ENCODE results near the gene EPHA2. TPM values are rescaled to one million over a fixed set of nuclear protein-coding genes. Genes with fewer than 3 reads are reported as not detected.

Gene EPHA2
- total RNA-seq, 2 donors from 2014 or later = 19.5 to 26.7 TPM

- no peaks in the 10 kb centered on the region for H3K9me3 ChIP-seq
- peaks cover 59% of the 10 kb centered on the region for H3K4me1 ChIP-seq
- DNase-seq = peak in 1 of 4 donors; percentile 51
- H3K36me3 ChIP-seq (replicated peaks in 1 of 2; ENCODE audit: insufficient read depth in 1 of 2, low read depth in 2 of 2) = no peaks in the 10 kb centered on the region
- TF ChIP-seq POLR2A (IDR thresholded peaks at IDR 0.05) = no peak
- TF ChIP-seq, protein P1, sequence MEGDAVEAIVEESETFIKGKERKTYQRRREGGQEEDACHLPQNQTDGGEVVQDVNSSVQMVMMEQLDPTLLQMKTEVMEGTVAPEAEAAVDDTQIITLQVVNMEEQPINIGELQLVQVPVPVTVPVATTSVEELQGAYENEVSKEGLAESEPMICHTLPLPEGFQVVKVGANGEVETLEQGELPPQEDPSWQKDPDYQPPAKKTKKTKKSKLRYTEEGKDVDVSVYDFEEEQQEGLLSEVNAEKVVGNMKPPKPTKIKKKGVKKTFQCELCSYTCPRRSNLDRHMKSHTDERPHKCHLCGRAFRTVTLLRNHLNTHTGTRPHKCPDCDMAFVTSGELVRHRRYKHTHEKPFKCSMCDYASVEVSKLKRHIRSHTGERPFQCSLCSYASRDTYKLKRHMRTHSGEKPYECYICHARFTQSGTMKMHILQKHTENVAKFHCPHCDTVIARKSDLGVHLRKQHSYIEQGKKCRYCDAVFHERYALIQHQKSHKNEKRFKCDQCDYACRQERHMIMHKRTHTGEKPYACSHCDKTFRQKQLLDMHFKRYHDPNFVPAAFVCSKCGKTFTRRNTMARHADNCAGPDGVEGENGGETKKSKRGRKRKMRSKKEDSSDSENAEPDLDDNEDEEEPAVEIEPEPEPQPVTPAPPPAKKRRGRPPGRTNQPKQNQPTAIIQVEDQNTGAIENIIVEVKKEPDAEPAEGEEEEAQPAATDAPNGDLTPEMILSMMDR (IDR thresholded peaks at IDR 0.05) = no peak
- no peaks in the 10 kb centered on the region for H3K27me3 ChIP-seq
- no peak overlapping the region for H3K4me3 ChIP-seq
- WGBS, 2 donors = 70 to 71% methylated on average over 14 of the region's 14 CpGs
- intact Hi-C loops (cut with DNase I) = no loop called here
- peak overlapping the region; percentile 18 to 88 (median 69) for H3K27ac ChIP-seq
- ATAC-seq = no peak
These were observed 17.1 kb upstream of the EPHA2 start for GRCh38 chr1:16172964-16173446.

GRCh38 chr1:16172218-16172830 lies 16.5 kb upstream of the EPHA2 start:
- 89 to 90% methylated on average over 14 of the region's 15 CpGs for WGBS, 2 donors
- no peaks in the 10 kb centered on the region for H3K36me3 ChIP-seq (replicated peaks in 1 of 2; ENCODE audit: insufficient read depth in 1 of 2, low read depth in 2 of 2)
- H3K4me1 ChIP-seq = peaks cover 57% of the 10 kb centered on the region
- H3K4me3 ChIP-seq = no peak overlapping the region
- H3K27ac ChIP-seq = no peak overlapping the region
- H3K27me3 ChIP-seq = no peaks in the 10 kb centered on the region
- TF ChIP-seq POLR2A (IDR thresholded peaks at IDR 0.05) = no peak
- TF ChIP-seq, protein P1 (IDR thresholded peaks at IDR 0.05) = no peak
- H3K9me3 ChIP-seq = no peaks in the 10 kb centered on the region
- no peak for ATAC-seq
- intact Hi-C loops (cut with DNase I) = no loop called here
- DNase-seq = no peak

GRCh38 chr1:16171314-16172151 lies 15.7 kb upstream of the EPHA2 start:
- TF ChIP-seq, protein P1 (IDR thresholded peaks at IDR 0.05) = no peak
- TF ChIP-seq POLR2A (IDR thresholded peaks at IDR 0.05) = no peak
- H3K27me3 ChIP-seq = no peaks in the 10 kb centered on the region
- ATAC-seq (no peak), DNase-seq (no peak)
- H3K4me3 ChIP-seq = no peak overlapping the region
- peaks cover 49% of the 10 kb centered on the region for H3K4me1 ChIP-seq
- WGBS, 2 donors = 73 to 85% methylated on average over 4 to 15 of the region's 19 CpGs
- H3K36me3 ChIP-seq (replicated peaks in 1 of 2; ENCODE audit: insufficient read depth in 1 of 2, low read depth in 2 of 2) = no peaks in the 10 kb centered on the region
- intact Hi-C loops (cut with DNase I) = no loop called here
- H3K9me3 ChIP-seq = no peaks in the 10 kb centered on the region
- H3K27ac ChIP-seq = no peak overlapping the region

GRCh38 chr1:16170283-16170673 lies 14.4 kb upstream of the EPHA2 start:
- H3K4me3 ChIP-seq = no peak overlapping the region
- TF ChIP-seq, protein P1 (IDR thresholded peaks at IDR 0.05) = no peak
- no peak for TF ChIP-seq POLR2A (IDR thresholded peaks at IDR 0.05)
- 92 to 95% methylated on average over 3 of the region's 3 CpGs for WGBS, 2 donors
- DNase-seq (no peak), ATAC-seq (no peak)
- intact Hi-C loops (cut with DNase I) = no loop called here
- H3K36me3 ChIP-seq (replicated peaks in 1 of 2; ENCODE audit: insufficient read depth in 1 of 2, low read depth in 2 of 2) = no peaks in the 10 kb centered on the region
- H3K4me1 ChIP-seq = peaks cover 41% of the 10 kb centered on the region
- H3K9me3 ChIP-seq = no peaks in the 10 kb centered on the region
- no peak overlapping the region for H3K27ac ChIP-seq
- no peaks in the 10 kb centered on the region for H3K27me3 ChIP-seq

All from body of pancreas (tissue), 4 donors.